ENCODE measurements around the gene MCFD2.

MCFD2 gene

GRCh38 chr2:46875226-46875899 is 40.2 kb downstream of the MCFD2 start:
- TF ChIP-seq, protein P1, sequence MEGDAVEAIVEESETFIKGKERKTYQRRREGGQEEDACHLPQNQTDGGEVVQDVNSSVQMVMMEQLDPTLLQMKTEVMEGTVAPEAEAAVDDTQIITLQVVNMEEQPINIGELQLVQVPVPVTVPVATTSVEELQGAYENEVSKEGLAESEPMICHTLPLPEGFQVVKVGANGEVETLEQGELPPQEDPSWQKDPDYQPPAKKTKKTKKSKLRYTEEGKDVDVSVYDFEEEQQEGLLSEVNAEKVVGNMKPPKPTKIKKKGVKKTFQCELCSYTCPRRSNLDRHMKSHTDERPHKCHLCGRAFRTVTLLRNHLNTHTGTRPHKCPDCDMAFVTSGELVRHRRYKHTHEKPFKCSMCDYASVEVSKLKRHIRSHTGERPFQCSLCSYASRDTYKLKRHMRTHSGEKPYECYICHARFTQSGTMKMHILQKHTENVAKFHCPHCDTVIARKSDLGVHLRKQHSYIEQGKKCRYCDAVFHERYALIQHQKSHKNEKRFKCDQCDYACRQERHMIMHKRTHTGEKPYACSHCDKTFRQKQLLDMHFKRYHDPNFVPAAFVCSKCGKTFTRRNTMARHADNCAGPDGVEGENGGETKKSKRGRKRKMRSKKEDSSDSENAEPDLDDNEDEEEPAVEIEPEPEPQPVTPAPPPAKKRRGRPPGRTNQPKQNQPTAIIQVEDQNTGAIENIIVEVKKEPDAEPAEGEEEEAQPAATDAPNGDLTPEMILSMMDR (IDR thresholded peaks at IDR 0.05; ENCODE audit: low read depth, low read length): no peak
- no peak for DNase-seq (ENCODE audit: extremely low read depth, low read depth)

DNA sequence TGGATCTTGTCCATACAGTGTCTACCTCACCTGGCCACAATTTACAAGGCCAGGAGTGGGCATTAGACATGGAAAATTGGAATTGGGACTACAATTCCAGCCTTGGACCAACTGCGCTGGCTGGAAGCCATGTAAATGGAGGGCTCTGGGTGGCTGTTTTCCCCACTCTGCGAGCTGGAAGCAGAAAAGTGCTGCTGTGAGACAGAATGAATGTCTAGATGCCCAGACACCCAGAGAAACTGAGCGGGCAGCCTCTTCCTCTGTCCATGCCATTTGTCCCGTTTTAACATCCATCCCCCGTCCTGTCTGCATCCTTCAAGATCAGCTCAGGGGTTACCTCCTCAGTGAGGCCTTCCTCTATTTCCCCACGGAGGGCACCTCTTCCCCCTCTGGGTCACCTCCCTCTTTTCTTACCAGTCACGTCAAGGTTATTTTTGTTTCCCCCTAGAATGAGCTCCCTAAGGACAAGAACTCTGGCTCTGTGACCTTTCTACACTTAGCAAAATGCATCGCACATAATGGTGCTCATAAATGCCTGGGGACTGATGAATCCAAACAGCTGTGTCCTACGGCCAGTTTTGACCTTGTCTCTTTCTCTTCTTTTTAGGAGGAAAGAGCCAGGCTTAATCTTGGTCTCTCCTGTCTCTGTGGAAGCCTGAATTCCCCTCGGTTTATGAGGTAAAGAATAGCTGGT is 41.2 kb downstream of the MCFD2 start:
- TF ChIP-seq, protein P1 (IDR thresholded peaks at IDR 0.05; ENCODE audit: low read depth, low read length): no peak

GRCh38 chr2:46873604-46874068 is 42.0 kb downstream of the MCFD2 start:
- TF ChIP-seq, protein P1 (IDR thresholded peaks at IDR 0.05; ENCODE audit: low read depth, low read length): no peak

More for the DNA sequence above, 41.2 kb downstream of the MCFD2 start:
- DNase-seq (ENCODE audit: extremely low read depth, low read depth): no peak

GRCh38 chr2:46872902-46873603 is 42.6 kb downstream of the MCFD2 start:
- DNase-seq (ENCODE audit: extremely low read depth, low read depth): no peak
- TF ChIP-seq, protein P1 (IDR thresholded peaks at IDR 0.05; ENCODE audit: low read depth, low read length): no peak

More at GRCh38 chr2:46873604-46874068, 42.0 kb downstream of the MCFD2 start:
- DNase-seq (ENCODE audit: extremely low read depth, low read depth): peak; percentile 74

DNA sequence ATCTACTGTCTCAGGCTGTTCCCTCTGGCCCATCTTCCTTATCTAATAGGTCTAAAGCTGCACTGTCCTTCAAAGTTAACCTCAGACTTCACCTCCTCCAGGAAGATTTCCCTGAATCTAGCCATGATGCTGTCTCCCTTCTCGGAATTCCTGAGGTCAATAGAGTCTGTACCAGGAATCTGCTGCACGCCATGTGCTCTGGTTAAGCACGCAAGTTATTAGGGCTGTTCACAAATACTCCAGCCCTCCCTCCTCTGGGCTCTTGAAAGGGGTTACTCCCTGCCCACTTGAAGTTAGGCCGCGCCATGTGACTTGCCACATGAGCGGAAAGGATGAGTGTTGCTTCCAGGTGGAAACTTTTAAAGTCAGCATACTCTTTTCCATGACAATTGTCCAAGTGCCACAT is 43.6 kb downstream of the MCFD2 start:
- TF ChIP-seq, protein P1 (IDR thresholded peaks at IDR 0.05; ENCODE audit: low read depth, low read length): no peak
- DNase-seq (ENCODE audit: extremely low read depth, low read depth): no peak

DNA sequence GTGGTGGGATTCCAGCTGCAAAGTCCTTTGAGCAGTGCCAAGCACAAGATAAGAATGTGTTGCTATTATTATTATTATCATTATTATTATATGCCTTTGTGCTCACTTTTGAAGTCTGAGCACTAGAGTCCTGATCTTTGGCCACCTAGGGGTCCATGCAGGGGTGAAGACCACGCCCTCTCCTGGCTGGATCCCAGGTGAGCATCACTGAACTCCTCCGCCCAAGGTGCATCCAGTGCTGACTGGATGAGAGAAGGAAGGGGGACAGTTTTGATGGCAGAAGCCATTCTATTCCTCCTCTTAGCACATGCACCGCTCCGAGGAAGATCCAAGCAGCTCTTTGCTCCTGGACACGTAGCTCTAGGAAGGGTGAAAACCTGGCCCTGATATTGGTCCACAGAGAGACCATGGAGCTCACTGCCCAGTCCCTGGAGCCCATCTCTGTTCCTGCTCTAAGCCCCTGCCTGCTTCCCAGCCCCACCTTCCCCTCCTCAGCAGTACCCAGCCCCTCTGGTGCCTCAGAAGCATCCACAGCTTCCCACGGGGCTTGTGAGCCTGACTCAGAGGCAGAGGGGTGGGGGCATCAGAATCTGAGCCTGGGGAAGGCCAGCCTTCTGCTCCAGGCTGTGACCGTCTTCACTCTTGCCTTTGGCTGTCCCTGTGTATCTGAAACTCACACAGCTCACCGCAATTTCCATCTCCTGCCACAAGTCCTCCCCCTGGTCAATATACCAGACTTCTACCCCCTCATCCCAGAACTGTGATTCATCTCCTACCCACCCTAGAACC is 45.4 kb downstream of the MCFD2 start:
- DNase-seq (ENCODE audit: extremely low read depth, low read depth): no peak
- TF ChIP-seq, protein P1 (IDR thresholded peaks at IDR 0.05; ENCODE audit: low read depth, low read length): no peak

Measured in AG09319 (cell line).